Ammon's horn (tissue), 1 donor: ENCODE results near the gene SMAD7.

ENCODE experiments used
- DNase-seq: peaks from one replicate; pipeline ENCODE4 v3.0.0-alpha.2; 2016; ENCODE audit warnings: low spot score

Gene SMAD7

DNA sequence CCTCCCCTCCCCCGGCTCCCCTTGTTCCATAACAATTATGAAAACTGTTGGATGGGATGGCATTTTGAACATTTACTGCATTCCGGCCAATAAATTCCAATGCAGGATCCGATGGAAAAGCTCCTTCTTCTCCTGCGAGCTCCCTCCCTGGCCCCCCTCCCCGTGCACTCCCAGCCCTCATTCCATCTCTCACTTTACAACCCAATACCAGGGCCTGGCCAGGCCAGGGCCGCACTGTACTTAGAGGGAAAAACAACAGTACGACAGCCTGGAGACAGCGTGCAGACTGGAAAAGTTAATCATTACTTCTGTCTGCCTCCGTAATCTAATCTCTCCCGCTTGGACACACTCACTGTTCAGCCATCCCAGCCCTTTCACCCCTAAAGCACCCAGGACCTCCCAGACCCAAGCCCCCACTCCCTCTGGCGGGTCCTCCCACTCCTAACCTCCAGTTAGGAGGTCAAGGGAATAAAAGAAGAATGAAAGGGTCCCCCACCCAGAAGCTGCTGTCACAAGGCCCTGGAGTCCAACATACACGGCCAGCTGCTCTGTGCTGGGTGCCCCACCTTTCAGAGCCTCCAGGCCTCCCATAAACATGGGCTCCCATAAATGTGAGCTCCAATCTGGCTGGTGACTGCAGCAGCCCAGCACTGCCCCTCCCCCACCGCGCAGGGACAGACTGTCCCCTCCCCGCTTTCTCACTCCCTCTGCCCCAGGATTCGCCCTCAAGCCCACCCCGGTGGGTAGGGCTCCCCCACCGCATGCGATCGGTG, 20.6 kb downstream of the SMAD7 start:
- DNase-seq, result no peak

DNA sequence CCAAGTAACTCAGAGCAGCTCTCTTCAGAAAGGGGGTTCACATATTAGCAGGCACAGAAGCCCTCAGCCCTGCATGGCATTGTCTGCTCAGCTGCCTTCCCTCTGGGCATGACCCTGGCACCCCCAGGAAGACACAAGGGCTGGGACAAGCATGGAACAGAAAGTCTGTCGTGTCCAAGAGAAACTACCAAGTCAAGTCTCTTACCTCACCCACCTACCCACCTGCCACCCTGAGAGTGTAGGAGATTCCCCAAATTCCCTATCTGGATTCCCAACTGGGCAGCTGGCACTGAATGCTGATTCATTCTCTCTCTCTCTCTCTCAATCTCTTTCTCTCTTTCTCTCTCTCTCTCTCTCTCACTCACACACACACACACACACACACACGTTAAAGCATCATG, 21.6 kb downstream of the SMAD7 start:
- no peak for DNase-seq

DNA sequence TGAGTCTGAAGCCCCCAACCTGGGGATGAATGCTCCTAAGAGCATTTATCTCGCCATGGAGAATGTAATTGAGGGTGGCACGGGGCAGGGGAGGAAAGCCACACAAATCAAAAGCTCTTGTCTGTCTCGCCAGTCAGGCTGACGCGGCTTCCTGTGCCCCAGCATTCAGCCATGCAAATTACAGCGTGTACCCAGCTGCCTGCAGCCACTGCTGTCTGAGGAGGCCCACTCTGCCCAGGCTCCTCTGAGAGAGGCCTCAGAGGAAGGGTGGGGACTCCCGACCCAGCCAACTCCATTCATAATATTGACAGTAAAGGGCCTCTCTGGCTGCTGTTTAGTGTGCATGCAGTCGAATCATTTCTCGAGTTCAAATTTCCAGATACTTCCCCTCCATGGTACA, 22.0 kb downstream of the SMAD7 start:
- peak; percentile 91 for DNase-seq

DNA sequence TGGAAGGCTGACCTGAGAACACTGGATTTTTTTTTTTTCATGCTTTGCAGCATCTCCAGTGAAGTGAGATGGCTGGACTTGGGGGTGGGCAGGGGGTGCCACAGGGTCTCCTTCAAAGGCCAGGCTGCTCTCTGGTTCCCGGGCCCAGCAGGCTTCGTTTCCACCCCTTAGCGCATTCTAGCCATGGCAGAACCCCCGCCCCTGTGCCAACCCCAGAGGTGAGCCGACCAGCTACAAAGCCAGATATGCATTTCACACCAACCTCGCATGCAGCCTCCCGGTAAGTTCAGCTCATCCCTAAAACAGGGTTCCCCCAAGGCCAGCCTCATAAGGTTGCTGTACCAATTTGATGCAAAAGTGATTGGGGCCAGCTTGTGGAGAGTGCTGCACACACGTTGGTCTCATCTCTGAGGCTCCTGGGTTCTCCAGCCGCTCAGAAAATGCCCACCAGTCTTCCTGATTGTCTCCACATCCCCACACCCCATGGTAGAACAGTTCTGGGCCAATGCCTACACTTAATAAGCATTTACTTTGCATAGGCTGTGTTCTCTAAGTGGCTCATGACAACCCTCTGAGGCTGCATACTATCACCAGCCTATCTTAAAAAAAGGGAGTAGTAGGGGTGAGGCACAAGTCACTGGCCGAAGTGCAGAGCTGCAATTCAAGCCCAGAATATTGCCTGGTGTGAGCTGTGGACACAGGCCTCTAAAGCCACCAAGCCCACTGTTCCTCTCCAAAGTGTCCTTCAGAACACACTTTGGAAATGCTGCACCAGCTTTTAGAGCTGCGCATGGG, 23.3 kb downstream of the SMAD7 start:
- no peak for DNase-seq

DNA sequence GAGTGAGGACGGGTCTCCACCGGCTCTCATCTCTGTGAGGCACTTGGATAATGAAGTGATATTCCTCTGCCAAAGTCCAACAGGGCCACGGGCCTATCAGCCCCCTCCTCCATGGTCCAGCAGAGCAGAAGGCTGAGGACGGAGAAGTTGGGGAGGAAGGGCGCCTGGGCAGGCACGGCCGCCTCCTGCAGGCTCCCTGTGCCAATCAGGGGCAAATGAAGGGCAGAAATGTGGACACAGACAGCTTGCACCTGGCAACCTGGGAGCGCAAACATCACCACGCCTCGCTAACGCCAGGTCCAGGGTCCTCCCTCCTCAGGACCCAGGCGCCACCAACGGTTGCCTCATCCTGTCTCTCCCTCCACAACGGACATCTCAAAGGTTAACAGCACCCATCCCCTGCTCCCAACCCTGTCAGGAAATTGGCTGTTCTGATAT, 24.3 kb downstream of the SMAD7 start:
- no peak for DNase-seq

DNA sequence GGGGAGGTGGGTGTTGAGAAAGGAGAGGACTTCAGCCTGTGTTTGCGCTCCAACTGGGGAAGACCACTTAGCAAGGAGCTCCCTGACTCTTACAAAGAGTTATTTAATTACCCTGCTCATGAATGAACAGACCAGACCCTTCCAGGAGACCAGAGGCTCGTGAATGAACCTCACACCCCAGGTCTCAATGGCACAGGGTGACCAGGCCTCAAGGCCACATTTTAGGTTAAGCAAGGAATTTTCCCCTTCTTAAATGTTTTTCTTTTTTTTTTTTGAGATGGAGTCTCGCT, 25.3 kb downstream of the SMAD7 start:
- DNase-seq, result no peak

DNA sequence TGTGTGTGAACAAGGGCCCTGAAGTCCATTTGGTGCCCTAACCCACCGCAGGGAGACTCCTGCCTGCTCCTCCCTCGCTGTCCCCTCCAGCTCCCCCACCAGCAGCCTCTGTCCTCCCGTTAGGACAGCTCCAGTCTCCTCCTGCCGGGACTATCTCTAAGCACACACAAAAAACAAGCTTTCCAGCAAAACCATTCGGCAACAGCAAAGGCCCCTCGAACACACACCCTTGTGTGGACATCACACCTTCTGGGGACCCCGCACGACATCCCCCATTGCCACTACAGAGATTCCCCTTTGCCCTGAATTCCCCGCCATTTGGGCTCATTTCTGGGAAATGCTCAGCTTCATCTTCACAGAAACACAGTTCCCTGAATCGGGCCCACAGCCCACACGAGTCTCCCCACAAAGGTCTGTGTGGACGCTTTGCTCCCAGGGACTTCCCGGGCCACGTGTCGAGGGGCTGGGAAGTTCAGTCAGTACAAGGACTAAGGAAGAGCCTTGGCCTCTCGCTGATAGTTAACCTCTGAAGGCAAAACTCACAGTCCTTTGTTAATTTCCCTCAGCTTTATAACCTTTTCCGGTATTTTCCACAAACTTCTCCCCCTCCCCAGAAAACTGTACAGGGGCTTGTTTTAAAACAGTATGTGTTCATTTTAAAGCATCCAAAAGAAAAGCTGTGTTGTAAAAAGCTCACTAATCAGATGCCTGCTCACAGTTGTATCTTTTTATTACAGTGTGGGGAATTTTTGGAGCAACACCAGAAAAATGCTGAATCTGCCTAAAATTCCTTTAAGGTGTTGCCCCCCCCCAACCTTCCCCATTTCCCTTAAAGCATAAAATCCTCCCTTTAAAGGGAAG, 25.9 kb downstream of the SMAD7 start:
- DNase-seq, result no peak

DNA sequence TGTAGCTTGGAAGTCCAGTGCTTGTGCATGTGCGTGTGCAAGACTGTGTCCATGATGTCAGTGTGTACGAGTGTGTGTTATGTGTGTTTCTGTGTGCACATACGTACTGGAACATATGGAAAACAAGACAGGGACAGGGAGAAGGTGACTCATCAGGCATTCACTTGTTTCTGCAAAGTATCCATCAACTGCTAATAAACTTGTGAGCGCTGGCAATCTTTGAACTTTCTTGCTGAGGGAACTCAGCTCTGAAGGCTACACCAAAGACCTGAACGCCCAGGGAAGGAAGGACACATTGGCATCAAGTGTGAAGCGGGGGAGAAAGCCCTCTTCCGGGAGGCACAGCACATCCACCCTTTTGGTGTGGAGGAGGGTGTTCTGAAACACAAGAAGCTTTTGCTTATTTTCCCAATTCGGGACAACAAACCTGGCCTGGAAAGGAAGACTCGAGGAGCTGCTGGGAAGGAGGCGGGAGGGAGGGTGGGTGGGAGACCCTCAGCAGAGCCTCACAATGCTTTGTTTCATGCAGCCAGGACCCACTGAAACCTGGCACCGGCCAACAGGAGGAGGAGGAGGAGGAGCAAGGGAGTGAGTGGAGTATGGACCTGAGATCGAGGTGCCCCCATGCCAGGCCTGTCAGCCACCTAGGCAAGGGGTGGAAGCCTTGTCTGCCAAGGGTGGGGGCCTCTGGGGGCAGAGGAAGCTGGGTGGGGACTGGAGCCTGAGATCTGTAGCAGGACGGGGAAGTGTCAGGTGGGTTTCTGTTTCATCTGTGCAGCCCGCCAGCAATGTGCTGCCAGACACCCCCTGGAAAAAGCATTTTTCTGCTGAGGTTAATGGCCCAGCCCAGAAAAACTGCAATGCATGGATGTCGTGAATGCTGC, 26.8 kb downstream of the SMAD7 start:
- DNase-seq, result no peak

DNA sequence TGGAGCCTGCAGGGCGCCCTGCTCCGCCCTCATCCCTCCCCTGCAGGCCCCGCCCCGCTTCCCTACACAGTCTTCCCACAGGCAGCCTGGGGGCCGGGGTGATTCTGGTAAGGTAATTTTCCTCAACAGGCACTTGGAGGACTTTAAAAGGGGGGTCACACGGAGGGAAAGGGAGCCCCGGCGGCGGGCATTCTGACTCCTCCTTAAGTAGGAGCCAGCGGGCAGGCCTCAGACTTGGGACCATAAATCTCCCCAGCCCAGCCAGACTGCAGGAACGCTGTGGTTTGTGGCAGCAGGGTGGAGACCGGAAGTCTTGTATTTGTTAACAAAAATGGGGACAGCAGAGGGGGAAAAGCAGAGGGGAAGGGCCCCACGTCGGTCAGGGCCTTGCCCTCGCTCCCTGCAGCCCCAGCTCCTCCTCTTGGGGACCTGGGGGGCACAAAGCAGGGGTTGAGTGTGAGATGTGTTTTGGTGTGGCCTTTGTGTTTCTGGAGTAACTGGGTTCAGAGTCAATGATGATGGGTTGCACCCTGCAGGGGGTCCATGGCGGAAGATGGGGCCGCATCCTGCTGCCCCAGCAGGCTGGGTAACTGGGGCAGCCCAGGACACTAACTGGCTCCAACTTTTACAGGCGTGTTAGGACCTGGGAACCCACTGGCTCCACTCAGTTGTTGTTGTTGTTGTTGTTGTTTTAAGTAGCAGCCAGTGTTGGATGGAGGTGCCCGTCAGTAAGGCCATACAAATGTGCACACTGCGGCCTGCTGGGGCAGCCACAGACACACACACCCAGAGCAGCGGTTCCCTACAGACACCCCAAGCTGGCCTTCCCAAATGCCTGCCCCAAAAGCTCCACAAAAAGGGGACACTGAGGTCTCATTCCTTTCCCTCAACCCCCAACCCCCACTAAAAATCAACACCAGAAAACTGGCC, 27.7 kb downstream of the SMAD7 start:
- peak; percentile 40 for DNase-seq

DNA sequence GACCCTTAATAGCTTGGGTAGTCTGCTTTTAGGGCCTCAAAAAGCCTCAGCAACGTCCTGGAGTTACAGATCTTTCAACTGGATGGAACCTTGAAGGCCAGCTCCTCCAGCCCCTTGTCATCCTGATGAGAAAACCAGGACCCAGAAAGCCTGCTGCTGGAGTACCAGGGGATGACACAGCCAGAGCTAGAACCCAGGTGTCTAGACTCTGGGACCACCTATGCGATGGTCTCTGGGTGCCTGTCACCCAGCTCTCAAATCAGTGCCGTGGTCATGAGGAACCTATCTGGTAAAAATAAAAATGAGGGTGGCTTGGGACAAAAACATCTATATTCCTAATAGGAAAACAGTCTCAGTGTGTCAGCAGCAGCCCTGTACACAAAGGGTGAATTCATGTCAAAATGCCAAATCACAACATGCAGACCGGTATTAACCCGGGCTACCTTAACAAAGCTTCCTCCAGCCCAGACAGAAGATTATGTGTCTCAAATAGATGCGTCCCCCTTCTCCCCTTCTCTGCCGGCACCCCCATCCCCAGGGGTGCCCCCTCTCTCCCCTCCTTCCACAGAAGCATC, 28.5 kb downstream of the SMAD7 start:
- DNase-seq, result no peak

DNA sequence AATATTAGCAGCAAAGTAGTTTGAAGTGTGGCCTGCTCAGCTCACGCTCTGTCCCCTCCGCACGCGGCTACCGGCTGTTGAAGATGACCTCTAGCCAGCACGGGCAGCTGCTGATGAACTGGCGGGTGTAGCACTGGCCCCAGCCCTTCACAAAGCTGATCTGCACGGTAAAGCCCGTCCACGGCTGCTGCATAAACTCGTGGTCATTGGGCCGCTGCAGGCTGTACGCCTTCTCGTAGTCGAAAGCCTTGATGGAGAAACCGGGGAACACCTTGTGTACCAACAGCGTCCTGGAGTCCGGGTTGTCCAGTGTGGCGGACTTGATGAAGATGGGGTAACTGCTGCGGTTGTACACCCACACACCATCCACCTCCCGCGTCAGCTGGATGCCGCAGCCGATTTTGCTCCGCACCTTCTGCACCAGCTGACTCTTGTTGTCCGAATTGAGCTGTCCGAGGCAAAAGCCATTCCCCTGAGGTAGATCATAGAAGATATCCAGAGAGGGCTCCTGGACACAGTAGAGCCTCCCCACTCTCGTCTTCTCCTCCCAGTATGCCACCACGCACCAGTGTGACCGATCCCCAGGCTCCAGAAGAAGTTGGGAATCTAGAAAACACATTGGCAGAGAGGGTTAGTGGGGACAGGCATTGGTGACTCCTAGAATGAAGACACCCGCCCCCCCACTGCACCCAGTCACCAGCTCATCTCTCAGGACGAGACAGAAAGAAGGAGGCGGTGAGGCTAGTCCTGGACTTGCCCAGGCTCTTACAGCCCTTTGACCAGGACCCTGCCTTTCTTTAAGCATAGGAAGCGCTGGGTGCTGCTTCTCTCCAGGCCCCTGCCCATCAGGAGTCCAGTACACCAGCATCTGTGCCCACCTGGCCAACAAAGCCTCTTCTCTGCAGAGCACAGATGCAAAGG, 29.2 kb downstream of the SMAD7 start:
- peak; percentile 40 for DNase-seq

DNA sequence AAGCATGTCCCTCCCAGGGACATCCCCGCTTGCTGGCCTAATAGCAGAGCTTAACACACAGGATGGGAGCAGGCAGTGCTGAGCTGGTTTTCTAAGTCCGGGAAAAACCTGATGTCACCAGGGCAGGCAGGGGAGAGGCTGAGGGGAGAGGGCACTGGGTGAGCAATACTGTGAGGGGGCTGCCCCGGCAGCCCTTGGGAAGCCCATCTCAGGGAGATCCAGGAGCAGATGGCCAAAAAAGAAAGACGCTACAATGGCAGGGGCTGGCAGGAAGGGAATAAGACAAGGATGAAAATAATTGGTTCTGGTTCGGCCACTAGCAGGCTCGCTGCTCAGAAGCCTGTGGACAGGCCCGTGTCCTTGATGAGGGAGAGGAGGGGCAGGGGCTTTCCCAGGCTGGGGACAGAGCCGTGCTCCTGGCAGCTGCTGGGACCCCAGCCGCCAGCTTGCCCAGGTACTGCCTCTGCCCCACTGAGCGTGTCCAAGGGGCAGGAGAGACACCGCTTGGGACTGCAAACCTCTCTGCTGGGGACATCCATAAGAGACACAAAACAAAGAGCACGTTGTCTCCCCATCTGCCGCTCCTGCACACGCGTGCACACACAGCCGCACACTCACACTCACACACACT, 30.2 kb downstream of the SMAD7 start:
- peak; percentile 65 for DNase-seq

DNA sequence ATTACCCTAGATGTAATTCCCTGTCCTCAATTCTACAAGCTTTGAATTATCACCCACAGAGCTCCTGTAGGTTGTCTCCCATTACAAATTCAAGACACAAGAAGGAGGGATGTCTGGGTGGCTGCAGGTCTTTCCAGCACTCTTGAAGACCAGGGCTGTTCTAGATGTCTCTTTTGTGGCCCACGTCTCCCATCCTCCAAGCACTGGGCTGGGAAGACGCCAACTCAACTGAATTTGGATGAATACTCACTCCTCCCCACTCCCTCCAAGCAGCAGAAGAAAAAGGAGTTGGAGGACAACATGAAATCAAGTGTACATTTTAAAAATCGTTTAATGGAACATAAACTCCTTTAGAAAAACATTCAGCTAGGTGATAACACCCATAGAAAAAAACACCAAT, 31.2 kb downstream of the SMAD7 start:
- DNase-seq, result peak; percentile 25

DNA sequence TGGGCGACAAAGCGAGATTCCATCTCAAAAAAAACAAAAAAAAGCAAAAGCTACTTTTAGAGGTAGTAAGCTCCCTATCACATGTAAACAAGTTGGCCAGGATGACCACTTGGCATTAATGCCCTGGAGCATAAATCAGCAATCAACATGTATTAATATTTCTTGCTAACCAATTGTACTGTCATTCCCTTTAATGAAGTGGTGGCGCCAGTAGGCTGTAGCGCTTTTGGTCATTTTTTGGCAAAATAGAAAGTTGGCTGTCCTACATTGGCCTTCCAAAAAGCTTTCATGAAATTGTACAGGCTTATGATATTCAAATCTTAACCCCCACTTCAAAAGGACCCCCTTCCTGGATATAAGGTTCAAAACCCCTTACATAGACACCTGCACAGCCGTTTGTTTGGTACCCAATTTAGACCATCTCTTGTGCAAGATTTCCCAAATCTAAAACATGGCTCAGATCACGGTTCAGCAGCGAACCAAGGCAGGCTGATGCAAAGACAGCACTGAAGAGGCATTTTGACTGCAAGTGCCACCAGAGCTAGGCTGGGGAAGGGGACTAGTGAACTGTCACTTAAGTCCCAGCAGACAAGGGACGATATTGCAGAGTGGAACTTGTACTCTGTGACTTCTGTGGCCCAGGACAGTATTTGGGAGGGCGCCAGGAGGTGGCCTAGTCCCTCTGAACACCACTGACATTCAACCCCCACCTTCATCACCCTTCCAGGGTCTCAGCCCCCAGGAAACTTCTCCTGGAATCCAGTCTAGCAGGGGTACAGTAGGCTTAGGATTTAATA, 31.9 kb downstream of the SMAD7 start:
- DNase-seq, result no peak

DNA sequence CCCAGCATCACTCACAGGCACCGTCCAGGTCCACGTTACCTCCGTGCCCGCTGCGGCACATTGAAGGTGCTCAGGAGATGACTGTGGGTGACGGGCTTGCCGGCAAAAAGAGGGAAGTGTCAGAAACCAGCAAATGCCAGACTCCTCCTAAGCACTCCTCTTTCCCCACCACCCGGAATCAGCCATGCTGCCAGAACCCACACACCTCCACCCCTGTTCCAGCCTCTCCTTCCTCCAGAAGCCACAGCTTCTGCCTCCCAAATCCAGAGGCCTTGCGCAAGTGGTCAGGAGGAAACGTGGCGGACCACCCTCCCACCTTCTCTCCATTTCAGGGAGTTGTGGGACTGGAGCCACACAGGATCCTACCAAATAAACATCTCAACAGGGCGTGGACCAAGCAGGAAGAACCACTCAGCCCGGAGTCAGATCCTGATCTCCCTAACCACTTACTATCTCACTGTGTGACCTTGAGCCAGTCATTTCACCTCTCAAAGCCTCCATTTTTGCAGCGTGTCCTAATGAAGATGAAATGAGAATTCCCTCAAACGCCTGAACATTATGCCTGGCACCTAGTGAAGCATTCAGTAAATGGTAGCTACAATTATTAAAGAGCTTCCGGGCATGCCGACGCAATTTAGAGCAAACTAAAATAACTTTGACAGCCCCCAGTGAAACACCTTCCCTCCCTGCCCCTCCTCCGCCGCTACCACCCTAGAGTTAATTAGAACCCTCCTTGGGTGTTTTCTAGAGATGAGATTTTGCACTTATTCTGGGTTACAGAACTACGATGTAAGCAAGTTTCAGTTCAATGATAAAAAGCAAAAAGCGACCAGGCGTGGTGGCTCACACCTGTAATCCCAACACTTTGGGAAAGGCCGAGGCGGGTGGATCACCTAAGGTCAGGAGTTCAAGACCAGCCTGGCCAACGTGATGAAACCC, 32.9 kb downstream of the SMAD7 start:
- DNase-seq, result no peak

DNA sequence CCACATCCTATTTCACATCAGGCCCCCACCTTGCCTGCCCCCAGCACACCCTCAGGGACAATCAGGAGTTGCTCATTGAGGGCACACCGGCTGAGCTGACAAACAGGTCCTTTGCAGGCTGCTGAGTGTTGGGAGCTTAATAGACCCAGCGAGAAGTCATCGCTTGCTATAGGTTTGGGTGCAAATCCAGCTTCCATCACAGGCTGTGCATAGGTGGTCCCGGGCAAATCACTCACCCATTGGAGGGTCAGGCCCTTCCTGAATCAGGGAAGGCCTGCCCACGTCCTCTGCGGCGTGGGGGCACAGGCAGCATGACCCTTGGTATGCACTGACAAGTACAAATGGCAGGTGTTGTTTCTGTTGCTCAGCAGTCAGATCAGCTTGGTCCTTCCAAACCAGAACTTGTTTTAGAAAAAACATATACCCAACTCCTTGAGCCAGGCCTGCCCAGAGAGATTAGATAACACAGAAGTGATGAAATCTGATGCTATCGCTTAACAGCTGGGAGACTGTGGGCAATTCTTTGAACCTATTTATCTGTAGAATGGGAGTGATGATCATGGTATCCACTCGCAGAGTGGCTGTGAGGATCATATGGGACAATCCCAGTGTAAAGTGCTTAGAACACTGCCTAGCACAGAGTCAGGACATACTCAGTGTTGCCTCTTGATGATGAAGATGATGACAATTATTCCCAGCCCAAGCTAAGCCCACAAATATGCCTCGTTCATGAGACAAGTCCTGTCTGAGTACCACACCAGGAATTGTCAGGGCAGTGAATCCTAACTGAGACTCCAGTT, 34.9 kb downstream of the SMAD7 start:
- DNase-seq, result no peak
